ENCODE data around the gene ZMIZ1. TPM values are rescaled to one million over a fixed set of nuclear protein-coding genes. Genes with fewer than 3 reads are reported as not detected.

Gene ZMIZ1
- total RNA-seq, 1 donor from 2014 or later = 84.7 TPM

DNA sequence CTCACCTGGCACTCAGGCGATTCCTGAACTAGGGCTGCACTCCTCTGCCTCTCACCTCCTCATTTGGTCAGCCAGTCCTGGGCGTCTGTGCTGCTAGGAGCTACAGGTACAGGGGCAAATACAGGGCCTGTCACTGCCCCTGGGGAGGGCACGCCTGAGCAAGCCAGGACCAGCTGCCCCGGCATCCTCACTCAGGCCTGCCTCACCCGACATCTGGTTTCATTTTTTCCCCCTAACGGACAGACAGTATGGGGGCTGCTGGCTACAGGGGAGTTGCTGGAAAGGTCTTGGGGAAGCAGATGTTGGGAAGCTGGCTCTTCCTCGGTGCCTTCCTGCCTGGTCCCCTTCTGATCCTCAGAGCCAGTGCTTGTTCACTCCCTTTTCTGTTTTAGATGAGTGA is 201.2 kb downstream of the ZMIZ1 start:
- H3K27ac ChIP-seq = peak overlapping the region; percentile 55

DNA sequence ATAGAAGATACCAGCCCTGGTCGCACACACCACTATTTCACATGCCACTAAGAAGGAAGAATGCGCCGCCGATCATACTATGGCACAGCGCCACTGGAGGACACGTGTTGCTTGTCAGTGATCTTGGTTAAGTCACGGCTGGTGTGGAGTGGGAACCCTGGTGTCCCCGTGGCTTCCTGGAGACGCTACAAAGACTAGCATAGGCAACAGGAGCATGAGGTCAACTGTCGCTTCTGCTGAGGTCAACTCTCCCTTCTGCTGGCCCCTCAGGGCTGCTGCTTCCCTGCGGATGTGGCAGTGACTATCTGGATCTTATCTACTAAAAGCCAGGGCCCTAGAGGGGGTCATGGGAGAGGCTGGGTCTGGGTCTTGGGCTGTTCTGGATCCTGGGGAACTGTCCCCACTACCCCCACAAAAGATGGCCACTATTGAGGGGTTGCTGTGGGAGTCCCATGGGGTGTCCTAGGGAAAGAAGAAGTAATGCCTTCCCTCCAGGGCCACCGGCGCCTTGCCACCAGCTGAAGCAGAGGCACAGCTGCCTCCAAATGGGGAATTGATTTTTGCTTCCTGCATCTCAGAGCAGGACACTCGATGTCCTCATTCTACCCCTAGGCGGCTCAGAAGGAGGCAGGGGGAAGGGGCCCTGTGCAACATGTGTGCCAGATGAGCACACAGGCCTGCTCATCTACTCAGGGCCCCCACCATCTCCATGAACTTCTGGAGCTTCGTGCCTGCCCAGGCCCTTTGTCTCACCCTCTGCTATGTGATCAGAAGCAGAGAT is 201.9 kb downstream of the ZMIZ1 start:
- peak; percentile 11 for ATAC-seq
- no peaks in the 10 kb centered on the region for H3K9me3 ChIP-seq
- DNase-seq = no peak
- no peaks in the 10 kb centered on the region for H3K27me3 ChIP-seq
- peaks cover 87% of the 10 kb centered on the region for H3K4me1 ChIP-seq
- peak overlapping the region; percentile 55 for H3K27ac ChIP-seq
- TF ChIP-seq, protein P1, sequence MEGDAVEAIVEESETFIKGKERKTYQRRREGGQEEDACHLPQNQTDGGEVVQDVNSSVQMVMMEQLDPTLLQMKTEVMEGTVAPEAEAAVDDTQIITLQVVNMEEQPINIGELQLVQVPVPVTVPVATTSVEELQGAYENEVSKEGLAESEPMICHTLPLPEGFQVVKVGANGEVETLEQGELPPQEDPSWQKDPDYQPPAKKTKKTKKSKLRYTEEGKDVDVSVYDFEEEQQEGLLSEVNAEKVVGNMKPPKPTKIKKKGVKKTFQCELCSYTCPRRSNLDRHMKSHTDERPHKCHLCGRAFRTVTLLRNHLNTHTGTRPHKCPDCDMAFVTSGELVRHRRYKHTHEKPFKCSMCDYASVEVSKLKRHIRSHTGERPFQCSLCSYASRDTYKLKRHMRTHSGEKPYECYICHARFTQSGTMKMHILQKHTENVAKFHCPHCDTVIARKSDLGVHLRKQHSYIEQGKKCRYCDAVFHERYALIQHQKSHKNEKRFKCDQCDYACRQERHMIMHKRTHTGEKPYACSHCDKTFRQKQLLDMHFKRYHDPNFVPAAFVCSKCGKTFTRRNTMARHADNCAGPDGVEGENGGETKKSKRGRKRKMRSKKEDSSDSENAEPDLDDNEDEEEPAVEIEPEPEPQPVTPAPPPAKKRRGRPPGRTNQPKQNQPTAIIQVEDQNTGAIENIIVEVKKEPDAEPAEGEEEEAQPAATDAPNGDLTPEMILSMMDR (IDR thresholded peaks at IDR 0.05) = no peak
- H3K4me3 ChIP-seq = no peak overlapping the region
- peaks cover 3% of the 10 kb centered on the region for H3K36me3 ChIP-seq
- intact Hi-C loops (cut with DNase I) = no loop called here

More for the DNA sequence above, 201.2 kb downstream of the ZMIZ1 start:
- Histone ChIP-seq H3K4me3 (no peak overlapping the region), H3K27me3 (no peaks in the 10 kb centered on the region), H3K9me3 (no peaks in the 10 kb centered on the region), H3K36me3 (peaks cover 3% of the 10 kb centered on the region), H3K4me1 (peaks cover 87% of the 10 kb centered on the region)
- ATAC-seq (no peak), DNase-seq (no peak)
- TF ChIP-seq, protein P1 (IDR thresholded peaks at IDR 0.05) = no peak
- intact Hi-C loops (cut with DNase I) = no loop called here

DNA sequence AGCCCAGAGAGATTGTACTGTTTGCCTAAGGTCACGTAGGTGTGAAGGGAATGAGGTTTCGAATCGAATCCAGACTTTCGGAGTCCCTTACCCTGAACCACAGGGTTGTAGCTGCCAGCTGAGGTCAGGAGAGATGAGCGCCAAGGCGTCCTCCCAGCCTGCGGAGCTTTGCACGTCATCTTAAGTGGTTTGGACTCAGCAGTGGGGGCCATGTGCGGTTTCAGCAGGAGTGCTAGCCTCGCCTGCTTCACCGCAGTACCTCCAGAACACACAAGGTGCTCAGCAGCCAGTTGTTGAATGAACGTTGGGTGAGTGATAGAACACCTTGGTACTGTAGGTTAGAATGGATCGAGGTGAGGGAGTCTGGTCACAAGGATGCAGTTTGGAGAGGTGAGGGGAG is 203.6 kb downstream of the ZMIZ1 start:
- Histone ChIP-seq H3K27me3 (no peaks in the 10 kb centered on the region), H3K27ac (no peak overlapping the region), H3K4me3 (no peak overlapping the region), H3K4me1 (peaks cover 73% of the 10 kb centered on the region), H3K36me3 (peaks cover 12% of the 10 kb centered on the region), H3K9me3 (no peaks in the 10 kb centered on the region)
- intact Hi-C loops (cut with DNase I) = no loop called here
- ATAC-seq = no peak
- no peak for DNase-seq
- TF ChIP-seq, protein P1 (IDR thresholded peaks at IDR 0.05) = no peak

DNA sequence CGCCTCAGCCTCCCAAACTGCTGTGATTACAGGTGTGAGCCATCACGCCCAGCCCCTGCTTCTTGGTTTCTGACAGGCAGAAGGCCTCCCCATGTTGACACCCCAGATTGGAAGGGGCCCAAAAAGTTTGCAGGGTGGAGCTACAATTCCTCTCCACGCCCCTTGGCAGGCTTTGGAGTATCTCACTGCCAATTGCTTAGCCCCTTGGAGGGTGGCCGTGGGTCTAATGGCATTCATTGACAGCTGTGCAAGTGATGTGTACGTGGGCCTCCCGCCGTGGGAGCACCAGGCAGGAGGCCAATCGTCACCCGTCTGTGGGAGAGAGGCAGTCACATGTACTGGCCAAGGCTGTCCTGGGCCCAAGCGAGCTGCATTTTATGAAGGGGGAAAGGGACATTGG is 204.8 kb downstream of the ZMIZ1 start:
- Histone ChIP-seq H3K4me3 (no peak overlapping the region), H3K9me3 (no peaks in the 10 kb centered on the region), H3K27ac (peak overlapping the region; percentile 77), H3K36me3 (peaks cover 23% of the 10 kb centered on the region), H3K27me3 (no peaks in the 10 kb centered on the region), H3K4me1 (peaks cover 60% of the 10 kb centered on the region)
- intact Hi-C loops (cut with DNase I) = no loop called here
- DNase-seq = no peak
- TF ChIP-seq, protein P1 (IDR thresholded peaks at IDR 0.05) = no peak
- ATAC-seq = no peak

DNA sequence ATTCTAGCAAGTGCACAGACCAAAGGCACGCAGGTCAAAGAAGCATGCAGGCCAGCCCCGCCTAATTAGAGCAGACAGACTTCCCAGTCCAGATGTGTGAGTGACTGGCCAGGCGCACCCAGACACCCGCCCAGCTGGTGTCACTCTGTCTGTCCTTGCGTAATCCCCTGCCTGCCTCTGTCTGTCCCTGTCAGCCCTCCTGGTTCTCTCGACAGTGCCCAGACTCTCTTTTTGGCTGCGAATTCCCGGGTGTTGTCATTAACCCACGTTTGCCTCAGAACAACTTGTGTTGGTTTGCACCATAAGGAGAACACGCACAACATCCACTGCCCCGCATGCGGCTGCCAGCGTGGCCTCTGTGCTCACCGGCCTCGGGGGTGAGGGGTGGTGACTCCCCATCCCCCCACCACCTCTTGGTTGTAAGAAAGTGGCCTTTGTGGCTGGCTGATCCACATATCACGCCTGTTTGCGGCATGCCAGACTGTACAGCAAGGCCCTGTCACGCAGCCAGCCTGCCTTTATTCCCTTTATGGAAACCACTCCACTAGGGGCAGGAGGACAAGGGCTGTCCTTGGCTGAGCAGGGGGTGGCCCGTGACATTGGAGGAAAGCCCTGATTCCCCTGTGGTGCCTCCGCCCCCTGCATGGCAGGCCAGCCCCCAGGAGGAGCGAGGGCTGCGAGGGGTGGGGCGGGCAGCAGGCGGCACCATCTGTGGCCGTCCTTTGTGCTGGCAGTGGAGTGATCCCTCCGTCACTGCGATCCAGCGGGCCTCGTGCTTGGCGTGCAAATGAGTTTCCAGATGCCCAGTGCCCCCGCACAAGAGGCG is 205.7 kb downstream of the ZMIZ1 start:
- peaks cover 54% of the 10 kb centered on the region for H3K4me1 ChIP-seq

More for the DNA sequence above, 205.7 kb downstream of the ZMIZ1 start:
- H3K27me3 ChIP-seq = no peaks in the 10 kb centered on the region
- TF ChIP-seq, protein P1 (IDR thresholded peaks at IDR 0.05) = peak; percentile 15
- intact Hi-C loops (cut with DNase I) = no loop called here
- H3K4me3 ChIP-seq = no peak overlapping the region
- peaks cover 19% of the 10 kb centered on the region for H3K36me3 ChIP-seq
- ATAC-seq (peak; percentile 84), DNase-seq (peak; percentile 86)
- H3K9me3 ChIP-seq = no peaks in the 10 kb centered on the region
- H3K27ac ChIP-seq = peak overlapping the region; percentile 77
